IPS-18c (cell line): Measurements from ENCODE around the gene PRPSAP1.

Experiments used
- H3K4me3 ChIP-seq: 2 replicates; pipeline ENCODE4 v1.7.0; 2013; ENCODE audit warnings: low read depth, mild to moderate bottlenecking, low read length, moderate library complexity; ENCODE audit not compliant: insufficient read depth
- H3K9me3 ChIP-seq: one replicate; pipeline ENCODE4 v1.6.1; 2013; ENCODE audit warnings: mild to moderate bottlenecking, low read length, moderate library complexity; ENCODE audit not compliant: control insufficient read depth, insufficient read depth

The PRPSAP1 gene, protein sequence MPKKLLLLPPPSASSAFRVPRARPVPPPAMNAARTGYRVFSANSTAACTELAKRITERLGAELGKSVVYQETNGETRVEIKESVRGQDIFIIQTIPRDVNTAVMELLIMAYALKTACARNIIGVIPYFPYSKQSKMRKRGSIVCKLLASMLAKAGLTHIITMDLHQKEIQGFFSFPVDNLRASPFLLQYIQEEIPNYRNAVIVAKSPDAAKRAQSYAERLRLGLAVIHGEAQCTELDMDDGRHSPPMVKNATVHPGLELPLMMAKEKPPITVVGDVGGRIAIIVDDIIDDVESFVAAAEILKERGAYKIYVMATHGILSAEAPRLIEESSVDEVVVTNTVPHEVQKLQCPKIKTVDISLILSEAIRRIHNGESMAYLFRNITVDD

DNA sequence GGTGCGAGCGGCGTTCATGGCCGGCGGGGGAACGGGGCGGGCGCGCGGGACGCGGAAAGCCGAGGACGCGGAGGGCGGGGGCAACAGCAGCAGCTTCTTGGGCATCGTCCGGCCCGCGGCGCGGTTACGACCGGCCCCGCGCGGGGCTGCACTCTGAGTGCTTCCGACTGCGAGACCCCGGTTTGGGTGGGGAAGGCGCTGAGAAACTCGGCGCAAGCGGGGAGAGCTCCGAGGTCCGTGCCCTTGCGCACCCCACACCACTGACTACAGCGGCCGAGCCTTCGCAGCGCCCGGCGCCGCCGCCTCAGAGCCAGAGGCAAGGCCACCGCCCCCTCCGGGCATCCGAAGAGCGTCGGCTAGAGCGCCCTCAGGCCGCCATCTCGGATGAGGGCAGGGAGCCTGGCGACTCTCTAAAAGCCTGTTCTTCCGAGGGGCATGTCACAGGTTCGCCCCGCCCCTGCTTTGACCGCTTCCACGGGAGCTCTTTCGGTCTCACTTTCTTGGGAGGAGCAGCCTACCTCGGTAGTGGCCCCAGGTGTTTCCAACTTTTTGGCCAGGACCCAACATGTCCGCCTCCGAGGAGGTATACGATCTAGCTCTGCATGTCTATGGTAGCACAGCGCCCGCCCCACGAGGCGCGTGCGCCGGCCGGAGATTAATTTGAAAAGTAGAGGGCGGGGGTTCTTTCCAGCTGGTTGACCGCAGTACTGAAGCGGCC lies at the start of gene PRPSAP1:
Gene PRPSAP1, minus strand, starts transcription at position 318 of the 718 bp plus-strand sequence. Its CDS starts 213 bp downstream, at position 105.
- Histone ChIP-seq H3K4me3 (peak within 1 kb of the TSS; percentile 85), H3K9me3 (no peaks in the 10 kb centered on the region)

DNA sequence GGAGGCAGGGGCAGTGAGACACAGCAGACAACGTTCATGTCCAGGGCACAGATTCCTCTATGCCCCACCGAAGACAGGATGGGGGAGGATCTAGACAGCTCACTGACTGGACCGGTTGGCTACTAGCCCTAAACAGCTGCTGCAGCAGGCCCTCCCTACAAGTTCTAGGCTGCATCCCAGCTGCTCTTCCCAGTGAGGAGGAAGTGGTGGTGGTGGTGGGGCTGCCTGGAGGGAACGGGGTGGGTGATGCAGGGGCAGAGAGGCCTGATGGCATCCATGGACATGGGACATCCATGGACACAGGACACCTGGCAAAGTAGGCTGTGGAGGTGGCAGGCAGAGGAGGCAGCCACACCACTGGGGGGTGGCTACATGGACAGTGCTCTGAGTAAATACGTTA lies 49.0 kb upstream of the PRPSAP1 start:
- H3K9me3 ChIP-seq, result no peaks in the 10 kb centered on the region
- no peak overlapping the region for H3K4me3 ChIP-seq

DNA sequence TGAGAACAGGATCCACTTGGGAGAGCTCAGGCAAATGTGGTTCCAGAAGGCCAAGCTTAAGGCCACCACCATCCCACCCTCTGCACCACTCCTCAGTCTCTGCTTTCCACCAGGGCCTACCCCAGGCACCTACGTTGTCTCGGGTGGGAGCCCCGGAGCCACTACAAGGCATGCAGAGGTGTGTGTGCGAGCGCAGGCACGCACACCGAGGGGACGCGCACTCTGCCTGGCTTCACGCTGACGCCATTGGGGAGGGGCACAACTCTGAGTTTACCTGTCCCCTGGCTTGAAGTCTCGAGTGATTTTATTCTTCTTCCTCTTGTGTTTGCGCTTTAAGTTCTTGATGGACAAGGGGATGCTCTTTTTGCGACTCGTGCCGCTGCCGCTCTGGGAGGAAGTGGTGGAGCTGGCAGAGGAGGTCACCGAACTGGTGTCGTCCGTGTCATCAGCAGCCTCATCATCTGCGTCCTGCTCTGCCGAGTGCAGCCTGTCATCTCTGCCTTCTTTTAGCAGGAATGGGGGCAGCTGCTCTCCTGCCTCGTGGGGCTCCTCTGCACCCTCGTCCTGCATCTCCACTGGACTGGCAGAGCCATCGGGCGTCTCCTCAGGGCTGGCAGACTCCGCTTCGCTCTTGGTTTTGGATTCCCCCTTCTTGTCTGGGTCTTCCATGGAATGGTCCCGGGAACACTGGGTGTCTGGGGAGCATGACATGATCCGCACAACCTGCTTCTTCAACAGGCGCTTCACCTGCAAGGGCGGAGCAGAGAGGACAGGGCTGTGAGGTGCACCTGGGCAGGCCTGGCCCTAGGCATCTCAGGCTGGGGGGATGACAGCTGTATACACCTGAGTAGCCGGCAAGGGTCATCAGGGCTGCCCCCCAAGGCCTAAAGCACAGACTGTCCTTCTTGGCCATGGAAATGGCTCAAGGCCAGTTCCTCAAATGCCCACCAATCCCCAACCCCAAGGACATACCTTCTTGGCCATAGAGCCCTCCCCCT lies 45.8 kb upstream of the PRPSAP1 start:
- no peak overlapping the region for H3K4me3 ChIP-seq

DNA sequence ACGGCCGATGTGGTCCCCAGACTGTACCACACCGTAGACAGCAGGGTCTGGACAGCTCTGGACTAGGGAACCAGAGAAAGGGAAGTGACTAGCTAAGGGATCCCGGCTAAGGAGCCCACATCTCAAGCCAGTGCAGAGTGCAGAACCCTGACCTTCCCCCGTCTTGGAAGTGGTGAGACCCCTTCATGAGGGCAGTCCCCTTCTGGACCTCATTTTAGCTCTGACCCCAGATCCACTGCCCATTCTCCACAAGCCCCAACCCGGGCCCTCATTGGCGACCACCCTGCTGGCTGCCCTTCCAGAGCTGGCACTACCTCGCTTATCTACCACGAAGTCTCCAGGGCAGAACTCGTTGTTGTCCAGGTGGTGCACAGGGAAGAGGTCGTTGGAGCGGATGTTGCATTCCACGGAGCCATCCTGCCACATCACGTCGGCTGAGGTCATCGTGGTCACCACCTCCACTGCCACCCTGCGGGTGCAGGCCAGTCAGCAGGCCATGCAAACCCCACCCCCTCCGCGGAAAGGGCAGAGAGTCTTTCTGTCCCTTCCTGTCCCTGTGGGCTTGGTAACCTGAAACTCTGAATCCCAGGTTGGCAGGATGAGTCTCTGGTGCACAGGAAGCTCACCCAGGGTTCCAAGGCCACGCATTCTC lies 44.9 kb upstream of the PRPSAP1 start:
- no peak overlapping the region for H3K4me3 ChIP-seq
- H3K9me3 ChIP-seq, result no peaks in the 10 kb centered on the region

More for the DNA sequence above, 45.8 kb upstream of the PRPSAP1 start:
- H3K9me3 ChIP-seq, result no peaks in the 10 kb centered on the region

DNA sequence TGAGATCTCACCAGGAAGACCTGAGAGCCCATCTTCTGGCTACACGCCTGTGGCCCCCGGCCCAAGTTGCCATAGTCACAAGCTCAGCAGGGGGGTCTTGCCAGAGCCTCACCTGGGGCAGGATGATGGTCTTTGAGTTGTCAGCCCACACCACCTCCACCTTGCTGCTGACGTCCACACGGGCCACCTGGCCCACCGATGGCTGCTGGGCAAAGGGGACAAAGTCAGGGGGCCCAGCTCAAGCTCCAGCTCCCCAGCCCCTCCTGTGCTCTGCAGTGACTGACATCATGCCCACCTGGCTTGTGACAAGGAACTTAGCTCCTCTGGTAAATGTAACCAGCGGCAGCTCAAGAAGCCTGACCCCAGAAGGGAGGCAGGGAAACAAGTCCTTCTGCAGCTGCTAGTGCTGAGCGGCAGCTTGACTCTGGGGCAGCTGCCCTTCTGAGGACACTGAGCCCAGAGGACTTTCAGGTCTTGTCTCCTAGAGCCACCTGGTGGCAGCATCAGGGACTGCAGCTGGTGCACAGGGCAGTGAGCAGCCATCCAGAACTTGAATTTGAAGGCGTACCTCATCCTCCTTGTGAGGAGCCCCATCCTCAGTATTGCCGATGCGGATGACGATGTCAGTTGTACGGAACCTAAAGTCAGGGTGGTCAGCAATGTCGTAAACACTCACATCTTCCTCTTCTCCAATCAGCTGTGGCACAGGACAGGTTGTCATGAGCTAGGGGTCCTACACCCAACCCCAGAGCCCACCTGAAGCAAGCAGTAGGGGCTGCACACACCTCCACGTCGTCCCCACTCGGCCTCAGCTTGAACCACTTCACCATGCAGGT lies 44.2 kb upstream of the PRPSAP1 start:
- Histone ChIP-seq H3K9me3 (no peaks in the 10 kb centered on the region), H3K4me3 (no peak overlapping the region)

DNA sequence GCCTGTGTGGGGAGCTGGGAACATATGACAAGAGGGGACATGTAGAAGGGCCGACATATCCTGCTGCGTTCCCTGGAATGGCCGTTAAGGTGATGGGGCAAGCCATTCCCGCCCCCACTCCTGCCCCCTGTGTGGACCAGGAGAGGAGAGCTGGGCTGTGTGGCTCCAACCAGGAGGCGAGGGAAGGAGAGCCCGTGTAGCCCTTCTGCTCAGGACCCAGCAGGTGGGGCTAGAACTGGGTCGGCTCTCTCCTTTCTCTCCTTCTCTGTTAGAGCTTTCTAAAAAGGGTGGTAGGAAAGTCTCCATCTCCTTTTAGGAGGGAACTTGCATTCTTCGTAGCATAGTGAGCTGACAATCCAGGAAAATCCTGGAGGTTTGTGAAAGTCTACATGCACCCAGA lies 43.5 kb upstream of the PRPSAP1 start:
- H3K9me3 ChIP-seq, result no peaks in the 10 kb centered on the region
- no peak overlapping the region for H3K4me3 ChIP-seq

DNA sequence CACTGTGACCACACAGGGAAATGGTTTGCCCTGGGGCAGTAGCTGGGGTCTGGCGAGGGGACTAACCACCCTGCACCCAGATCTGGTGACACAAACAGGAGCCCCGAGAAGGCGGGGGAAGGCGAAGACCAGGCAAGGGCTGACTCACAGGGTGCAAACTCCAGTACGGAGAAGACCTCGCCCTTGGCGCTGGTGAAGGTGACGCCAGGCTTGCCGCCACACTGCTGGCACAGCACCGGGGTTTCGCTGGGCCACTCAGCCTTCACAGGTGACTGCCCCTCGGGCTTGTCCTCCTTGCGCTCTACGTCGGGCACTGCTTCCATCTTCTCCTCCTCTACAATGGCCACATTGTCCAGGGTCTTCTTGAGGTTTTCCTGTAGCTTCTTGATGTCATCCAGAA lies 42.3 kb upstream of the PRPSAP1 start:
- Histone ChIP-seq H3K4me3 (no peak overlapping the region), H3K9me3 (no peaks in the 10 kb centered on the region)

DNA sequence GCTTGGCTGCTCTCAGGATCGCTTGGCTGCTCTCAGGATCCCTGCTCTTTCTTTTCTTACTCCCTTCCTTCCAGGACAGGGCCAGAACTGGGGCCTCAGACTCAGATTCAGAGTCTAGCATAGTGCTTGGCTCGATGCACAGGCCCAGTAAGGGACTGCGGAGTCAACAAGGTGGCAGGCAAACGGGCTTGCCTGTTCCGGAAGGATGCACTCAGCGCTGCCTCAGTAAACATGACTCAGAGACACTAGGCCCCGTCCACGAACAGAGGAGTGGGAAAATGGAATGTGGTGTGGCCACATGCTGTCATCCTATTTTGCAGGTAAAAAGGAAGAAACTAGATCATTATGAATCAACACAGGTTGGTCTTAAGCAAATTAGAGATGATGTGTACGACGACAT lies 40.5 kb upstream of the PRPSAP1 start:
- no peak overlapping the region for H3K4me3 ChIP-seq

DNA sequence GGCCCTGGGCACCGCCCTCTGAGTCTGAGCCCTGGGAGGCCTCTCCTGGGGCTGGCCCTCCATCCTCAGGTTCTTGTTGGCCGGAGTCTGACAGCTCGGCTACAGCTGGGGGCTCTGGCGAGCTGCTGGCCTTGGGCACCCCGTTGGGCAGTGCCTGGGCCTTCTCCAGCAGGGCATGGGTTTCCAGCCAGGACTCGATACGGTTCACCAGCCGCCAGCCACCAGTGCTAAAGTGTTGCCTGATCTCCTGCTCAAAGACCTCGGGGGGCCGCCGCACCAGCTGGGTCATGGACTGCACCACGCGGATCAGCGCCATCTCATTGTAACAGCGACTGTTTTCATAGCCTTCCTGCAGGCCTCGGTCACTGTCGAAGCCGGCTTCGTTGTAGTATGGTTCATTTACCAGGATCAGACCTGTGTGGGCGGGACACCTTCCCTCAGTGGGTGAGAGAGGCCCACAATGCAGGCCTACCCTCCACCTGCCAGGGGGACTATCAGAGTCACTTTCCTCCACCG lies 37.5 kb upstream of the PRPSAP1 start:
- Histone ChIP-seq H3K4me3 (no peak overlapping the region), H3K9me3 (no peaks in the 10 kb centered on the region)

More for the DNA sequence above, 40.5 kb upstream of the PRPSAP1 start:
- no peaks in the 10 kb centered on the region for H3K9me3 ChIP-seq

DNA sequence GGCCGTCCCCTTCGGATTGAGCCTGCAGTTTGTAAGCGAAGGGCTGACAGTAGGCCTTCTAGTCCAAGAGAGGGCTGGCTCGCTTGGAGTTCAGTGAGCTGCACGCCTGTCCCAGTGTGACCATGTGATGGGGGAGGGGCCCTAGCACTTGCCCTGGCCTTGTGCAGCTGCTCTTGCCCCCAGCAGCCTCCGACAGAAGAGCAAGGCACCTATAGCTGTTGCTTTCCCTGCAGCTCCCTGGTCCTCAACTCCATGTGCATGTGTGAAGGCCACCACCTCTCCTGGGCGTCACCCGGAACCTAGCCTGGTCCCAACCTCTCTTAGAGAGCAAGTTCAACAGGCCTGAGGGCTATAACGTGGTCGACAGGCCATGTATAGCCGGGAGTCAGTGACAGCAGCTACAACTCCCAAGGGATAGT lies 36.3 kb upstream of the PRPSAP1 start:
- H3K9me3 ChIP-seq, result no peaks in the 10 kb centered on the region

DNA sequence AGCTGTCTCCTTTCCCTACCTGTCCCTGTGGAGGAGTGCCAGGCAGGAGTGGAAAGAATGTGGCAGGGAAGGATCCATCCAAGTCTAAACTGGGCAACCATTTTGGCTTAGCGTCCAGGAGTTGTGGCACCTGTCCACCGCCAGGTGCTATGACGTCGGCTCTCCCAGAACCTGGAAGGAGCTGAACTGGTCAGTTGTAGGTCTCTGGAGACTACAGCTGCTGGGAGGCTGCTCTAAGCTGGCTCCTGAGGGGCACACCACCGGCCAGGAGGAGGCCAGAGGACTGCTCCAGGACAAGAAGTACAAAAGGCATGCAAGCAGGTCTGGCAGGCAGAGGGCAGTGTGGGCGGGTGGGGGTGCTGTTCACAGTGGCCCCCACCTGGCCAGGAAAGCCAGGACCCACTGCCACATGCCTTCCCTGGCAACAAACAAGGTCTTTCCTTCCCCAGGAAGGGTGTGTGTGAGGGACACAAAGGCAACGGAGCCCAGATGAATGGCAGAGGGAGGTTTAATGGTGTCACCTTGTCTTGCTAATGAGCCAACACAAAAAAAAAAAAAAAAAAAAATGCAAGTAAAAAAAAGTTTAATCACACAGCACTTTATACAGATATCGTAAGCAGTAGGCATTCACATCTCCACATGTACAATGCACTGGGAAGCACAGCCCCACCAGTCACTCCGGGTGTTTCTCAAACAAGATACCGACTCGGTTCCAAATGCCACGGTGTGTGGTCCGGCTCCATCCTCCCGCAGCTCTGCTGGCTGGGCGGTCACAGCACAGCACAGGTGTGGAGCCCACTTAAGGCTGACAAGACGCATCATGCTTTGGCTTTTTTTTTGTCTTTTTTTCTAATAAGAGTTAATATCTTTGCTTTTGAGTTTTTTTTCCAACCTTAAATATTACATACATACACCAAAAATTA lies 35.5 kb upstream of the PRPSAP1 start:
- H3K4me3 ChIP-seq, result peak overlapping the region; percentile 10; the same call in 1 of the 2 replicates

More for the DNA sequence above, 36.3 kb upstream of the PRPSAP1 start:
- no peak overlapping the region for H3K4me3 ChIP-seq

DNA sequence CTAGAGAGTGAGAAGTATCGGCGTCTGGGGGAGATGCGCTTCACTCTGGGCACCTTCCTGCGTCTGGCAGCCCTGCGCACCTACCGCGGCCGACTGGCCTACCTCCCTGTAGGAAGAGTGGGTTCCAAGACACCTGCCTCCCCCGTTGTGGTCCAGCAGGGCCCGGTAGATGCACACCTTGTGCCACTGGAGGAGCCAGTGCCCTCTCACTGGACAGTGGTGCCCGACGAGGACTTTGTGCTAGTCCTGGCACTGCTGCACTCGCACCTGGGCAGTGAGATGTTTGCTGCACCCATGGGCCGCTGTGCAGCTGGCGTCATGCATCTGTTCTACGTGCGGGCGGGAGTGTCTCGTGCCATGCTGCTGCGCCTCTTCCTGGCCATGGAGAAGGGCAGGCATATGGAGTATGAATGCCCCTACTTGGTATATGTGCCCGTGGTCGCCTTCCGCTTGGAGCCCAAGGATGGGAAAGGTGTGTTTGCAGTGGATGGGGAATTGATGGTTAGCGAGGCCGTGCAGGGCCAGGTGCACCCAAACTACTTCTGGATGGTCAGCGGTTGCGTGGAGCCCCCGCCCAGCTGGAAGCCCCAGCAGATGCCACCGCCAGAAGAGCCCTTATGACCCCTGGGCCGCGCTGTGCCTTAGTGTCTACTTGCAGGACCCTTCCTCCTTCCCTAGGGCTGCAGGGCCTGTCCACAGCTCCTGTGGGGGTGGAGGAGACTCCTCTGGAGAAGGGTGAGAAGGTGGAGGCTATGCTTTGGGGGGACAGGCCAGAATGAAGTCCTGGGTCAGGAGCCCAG lies 33.5 kb upstream of the PRPSAP1 start:
- H3K9me3 ChIP-seq, result no peaks in the 10 kb centered on the region
- no peak overlapping the region for H3K4me3 ChIP-seq

More for the DNA sequence above, 35.5 kb upstream of the PRPSAP1 start:
- no peaks in the 10 kb centered on the region for H3K9me3 ChIP-seq

DNA sequence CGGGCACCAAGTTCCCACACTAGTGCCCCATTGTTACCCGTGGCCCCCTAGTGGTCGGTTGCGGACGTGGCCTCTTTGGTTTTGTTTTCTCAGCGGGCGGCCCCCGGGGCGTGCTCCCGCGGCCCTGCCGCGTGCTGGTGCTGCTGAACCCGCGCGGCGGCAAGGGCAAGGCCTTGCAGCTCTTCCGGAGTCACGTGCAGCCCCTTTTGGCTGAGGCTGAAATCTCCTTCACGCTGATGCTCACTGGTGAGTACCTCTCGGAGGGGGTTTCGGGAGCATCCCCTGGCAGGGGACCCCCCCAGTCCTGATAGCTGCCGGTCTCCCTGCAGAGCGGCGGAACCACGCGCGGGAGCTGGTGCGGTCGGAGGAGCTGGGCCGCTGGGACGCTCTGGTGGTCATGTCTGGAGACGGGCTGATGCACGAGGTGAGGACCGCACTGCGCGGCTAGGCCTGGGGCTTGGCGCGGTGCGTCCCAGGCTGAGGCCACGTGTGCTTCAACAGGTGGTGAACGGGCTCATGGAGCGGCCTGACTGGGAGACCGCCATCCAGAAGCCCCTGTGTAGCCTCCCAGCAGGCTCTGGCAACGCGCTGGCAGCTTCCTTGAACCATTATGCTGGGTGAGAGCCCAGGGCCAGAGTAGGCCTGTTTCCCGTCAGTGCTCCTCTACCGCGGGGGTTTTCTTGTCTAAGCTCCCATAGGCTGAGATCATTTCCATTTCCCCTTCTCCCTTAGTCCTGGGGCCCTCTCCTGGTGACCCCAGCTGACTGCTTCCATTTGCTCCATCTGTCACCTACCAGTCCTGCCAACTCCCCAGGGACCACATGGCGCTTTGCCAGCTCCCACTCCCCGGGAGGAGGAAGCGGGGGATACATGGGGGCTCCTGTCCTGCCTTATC lies 32.4 kb upstream of the PRPSAP1 start:
- Histone ChIP-seq H3K9me3 (no peaks in the 10 kb centered on the region), H3K4me3 (no peak overlapping the region; the same call in 1 of the 2 replicates)
